Astrocyte (in vitro differentiated cells and primary cell): ENCODE measurements around the gene PSKH1. TPM values are rescaled to one million over a fixed set of nuclear protein-coding genes. Genes with fewer than 3 reads are reported as not detected.
A peak's percentile ranks its signal among the peaks of the same experiment; 100 is the strongest.

Experiments used
- DNase-seq: peaks from one replicate; pipeline ENCODE4 v3.0.0-alpha.2; 2010; ENCODE audit warnings: low read depth
- FAIRE-seq: peaks from 2 replicates; lab custom pipeline; 2011; peaks lifted over from hg19 to GRCh38; lab: Jason Lieb, UNC
- H2AFZ ChIP-seq: 2 replicates; pipeline ENCODE4 v1.6.0; 2012; ENCODE audit warnings: low read depth, low read length, inconsistent platforms
- H3K27ac ChIP-seq: 2 replicates; pipeline ENCODE4 v1.5.1; 2011; ENCODE audit warnings: low read depth, low read length, inconsistent platforms
- H3K27me3 ChIP-seq: 2 replicates; pipeline ENCODE4 v1.6.0; 2011; ENCODE audit warnings: low read length, inconsistent platforms; ENCODE audit not compliant: insufficient read depth
- H3K36me3 ChIP-seq: 2 replicates; pipeline ENCODE4 v1.5.1; 2011; ENCODE audit warnings: low read length, inconsistent platforms; ENCODE audit not compliant: insufficient read depth
- H3K4me1 ChIP-seq: 2 replicates; pipeline ENCODE4 v1.5.1; 2011; ENCODE audit warnings: low read length, inconsistent platforms; ENCODE audit not compliant: insufficient read depth
- H3K4me2 ChIP-seq: 2 replicates; pipeline ENCODE4 v1.6.0; 2012; ENCODE audit warnings: low read length, inconsistent platforms
- H3K4me3 ChIP-seq: 2 replicates; pipeline ENCODE4 v1.5.1; 2011; ENCODE audit warnings: low read depth, mild to moderate bottlenecking, low read length, inconsistent platforms; ENCODE audit not compliant: insufficient read depth
- H3K79me2 ChIP-seq: 2 replicates; pipeline ENCODE4 v1.6.0; 2012; ENCODE audit warnings: mild to moderate bottlenecking, low read length, inconsistent platforms; ENCODE audit not compliant: insufficient read depth
- H3K9ac ChIP-seq: 2 replicates; pipeline ENCODE4 v1.6.0; 2012; ENCODE audit warnings: mild to moderate bottlenecking, low read length, inconsistent platforms
- H3K9me3 ChIP-seq: 2 replicates; pipeline ENCODE4 v1.5.1; 2012; ENCODE audit warnings: low read depth, mild to moderate bottlenecking, low read length, inconsistent platforms; ENCODE audit not compliant: insufficient read depth
- H4K20me1 ChIP-seq: 2 replicates; pipeline ENCODE4 v1.6.0; 2012; ENCODE audit warnings: low read length, inconsistent platforms; ENCODE audit not compliant: insufficient read depth
- H3K27ac Mint-ChIP-seq: one replicate; pipeline ENCODE4 v1.8.0; 2021; ENCODE audit warnings: mild to moderate bottlenecking, mixed read lengths; ENCODE audit not compliant: unreplicated experiment
- H3K27me3 Mint-ChIP-seq: one replicate; pipeline ENCODE4 v1.8.0; 2021; ENCODE audit warnings: low read depth, mixed read lengths; ENCODE audit not compliant: unreplicated experiment
- H3K36me3 Mint-ChIP-seq: one replicate; pipeline ENCODE4 v1.8.0; 2021; ENCODE audit warnings: low read depth, mixed read lengths; ENCODE audit not compliant: unreplicated experiment
- H3K4me1 Mint-ChIP-seq: one replicate; pipeline ENCODE4 v1.8.0; 2021; ENCODE audit warnings: low read depth, mixed read lengths; ENCODE audit not compliant: unreplicated experiment
- H3K4me3 Mint-ChIP-seq: one replicate; pipeline ENCODE4 v1.8.0; 2021; ENCODE audit warnings: mild to moderate bottlenecking, moderate library complexity, mixed read lengths; ENCODE audit not compliant: unreplicated experiment
- H3K9me3 Mint-ChIP-seq: one replicate; pipeline ENCODE4 v1.8.0; 2021; ENCODE audit warnings: mild to moderate bottlenecking, mixed read lengths; ENCODE audit not compliant: unreplicated experiment
- EZH2 ChIP-seq: IDR thresholded peaks from 2 replicates; pipeline ENCODE4 v1.6.1; 2012; ENCODE audit warnings: mild to moderate bottlenecking, low read length, inconsistent platforms; ENCODE audit not compliant: insufficient read depth
- total RNA-seq: library from RNA; stranded (reverse); gene quantifications from 2 replicates; pipeline ENCODE4 v1.2.1, GENCODE V29; 2021
- TF ChIP-seq, protein P1 (sequence below): IDR thresholded peaks from 2 replicates; pipeline ENCODE4 v1.5.1; 2011; ENCODE audit warnings: low read depth, mild to moderate bottlenecking, inconsistent platforms, low read length, moderate library complexity; ENCODE audit not compliant: insufficient read depth

The PSKH1 gene
- total RNA-seq, 1 donor from 2014 or later: 27.3 TPM

GRCh38 chr16:67942200-67942509 lies 49.1 kb downstream of the PSKH1 start:
- H3K9ac ChIP-seq: no peak overlapping the region
- H3K9me3 ChIP-seq: no peaks in the 10 kb centered on the region
- no peak overlapping the region for H3K4me3 ChIP-seq
- H3K79me2 ChIP-seq: peaks cover 18% of the 10 kb centered on the region
- peaks cover 13% of the 10 kb centered on the region for H3K36me3 Mint-ChIP-seq
- H3K4me1 Mint-ChIP-seq: peaks cover 2% of the 10 kb centered on the region
- peaks cover 19% of the 10 kb centered on the region for H3K4me1 ChIP-seq
- FAIRE-seq (no peak), DNase-seq (no peak)
- H3K27me3 ChIP-seq: no peaks in the 10 kb centered on the region
- no peaks in the 10 kb centered on the region for H3K9me3 Mint-ChIP-seq
- peak overlapping the region; percentile 75 for H3K27ac Mint-ChIP-seq
- H2AFZ ChIP-seq: no peak overlapping the region
- H4K20me1 ChIP-seq: peaks cover 74% of the 10 kb centered on the region
- H3K27me3 Mint-ChIP-seq: no peaks in the 10 kb centered on the region
- no peak overlapping the region for H3K27ac ChIP-seq
- peaks cover 50% of the 10 kb centered on the region for H3K36me3 ChIP-seq
- TF ChIP-seq EZH2: no peak
- TF ChIP-seq, protein P1, sequence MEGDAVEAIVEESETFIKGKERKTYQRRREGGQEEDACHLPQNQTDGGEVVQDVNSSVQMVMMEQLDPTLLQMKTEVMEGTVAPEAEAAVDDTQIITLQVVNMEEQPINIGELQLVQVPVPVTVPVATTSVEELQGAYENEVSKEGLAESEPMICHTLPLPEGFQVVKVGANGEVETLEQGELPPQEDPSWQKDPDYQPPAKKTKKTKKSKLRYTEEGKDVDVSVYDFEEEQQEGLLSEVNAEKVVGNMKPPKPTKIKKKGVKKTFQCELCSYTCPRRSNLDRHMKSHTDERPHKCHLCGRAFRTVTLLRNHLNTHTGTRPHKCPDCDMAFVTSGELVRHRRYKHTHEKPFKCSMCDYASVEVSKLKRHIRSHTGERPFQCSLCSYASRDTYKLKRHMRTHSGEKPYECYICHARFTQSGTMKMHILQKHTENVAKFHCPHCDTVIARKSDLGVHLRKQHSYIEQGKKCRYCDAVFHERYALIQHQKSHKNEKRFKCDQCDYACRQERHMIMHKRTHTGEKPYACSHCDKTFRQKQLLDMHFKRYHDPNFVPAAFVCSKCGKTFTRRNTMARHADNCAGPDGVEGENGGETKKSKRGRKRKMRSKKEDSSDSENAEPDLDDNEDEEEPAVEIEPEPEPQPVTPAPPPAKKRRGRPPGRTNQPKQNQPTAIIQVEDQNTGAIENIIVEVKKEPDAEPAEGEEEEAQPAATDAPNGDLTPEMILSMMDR: peak; percentile 47
- no peak overlapping the region for H3K4me2 ChIP-seq
- H3K4me3 Mint-ChIP-seq: no peak overlapping the region

GRCh38 chr16:67942510-67943255 lies 49.6 kb downstream of the PSKH1 start:
- H3K27me3 ChIP-seq: no peaks in the 10 kb centered on the region
- Mint-ChIP-seq H3K9me3 (no peaks in the 10 kb centered on the region), H3K4me3 (no peak overlapping the region), H3K4me1 (no peaks in the 10 kb centered on the region), H3K36me3 (peaks cover 13% of the 10 kb centered on the region), H3K27ac (no peak overlapping the region), H3K27me3 (no peaks in the 10 kb centered on the region)
- H3K4me3 ChIP-seq: no peak overlapping the region
- peaks cover 14% of the 10 kb centered on the region for H3K79me2 ChIP-seq
- DNase-seq (no peak), FAIRE-seq (no peak)
- H4K20me1 ChIP-seq: peaks cover 78% of the 10 kb centered on the region
- TF ChIP-seq, protein P1: no peak
- TF ChIP-seq EZH2: no peak
- peaks cover 15% of the 10 kb centered on the region for H3K4me1 ChIP-seq
- peaks cover 50% of the 10 kb centered on the region for H3K36me3 ChIP-seq
- no peak overlapping the region for H3K27ac ChIP-seq
- H3K4me2 ChIP-seq: no peak overlapping the region
- no peak overlapping the region for H2AFZ ChIP-seq
- no peak overlapping the region for H3K9ac ChIP-seq
- H3K9me3 ChIP-seq: no peaks in the 10 kb centered on the region

- no peaks in the 10 kb centered on the region for H3K27me3 ChIP-seq
- no peaks in the 10 kb centered on the region for H3K9me3 ChIP-seq
- DNase-seq (no peak), FAIRE-seq (no peak)
- H3K36me3 ChIP-seq: peaks cover 50% of the 10 kb centered on the region
- no peak overlapping the region for H3K4me2 ChIP-seq
- H3K27ac ChIP-seq: no peak overlapping the region
- no peak overlapping the region for H3K4me3 ChIP-seq
- Mint-ChIP-seq H3K27ac (no peak overlapping the region), H3K4me3 (no peak overlapping the region), H3K9me3 (no peaks in the 10 kb centered on the region), H3K36me3 (peaks cover 13% of the 10 kb centered on the region), H3K4me1 (no peaks in the 10 kb centered on the region), H3K27me3 (no peaks in the 10 kb centered on the region)
- no peak overlapping the region for H3K9ac ChIP-seq
- no peak for TF ChIP-seq EZH2
- TF ChIP-seq, protein P1: no peak
- peaks cover 14% of the 10 kb centered on the region for H3K79me2 ChIP-seq
- H2AFZ ChIP-seq: no peak overlapping the region
- H4K20me1 ChIP-seq: peaks cover 83% of the 10 kb centered on the region
- H3K4me1 ChIP-seq: peaks cover 15% of the 10 kb centered on the region
Observed at GRCh38 chr16:67943256-67943618, 50.2 kb downstream of the PSKH1 start.
